Trophoblast cell (in vitro differentiated cells and primary cell): ENCODE measurements around the gene NLRP1.

Experiments used
- DNase-seq, 2 donors: peaks; one replicate each; pipeline ENCODE4 v3.0.0-alpha.2; 2016
- H2AFZ ChIP-seq: 2 replicates; pipeline ENCODE4 v1.6.1; 2013; ENCODE audit warnings: low read length, moderate library complexity, mild to moderate bottlenecking; ENCODE audit not compliant: insufficient read depth, poor library complexity
- H2AK5ac ChIP-seq: 2 replicates; pipeline ENCODE4 v1.6.1; 2013; ENCODE audit warnings: mild to moderate bottlenecking, low read length
- H2BK120ac ChIP-seq: 2 replicates; pipeline ENCODE4 v1.6.1; 2013; ENCODE audit warnings: low read length, mild to moderate bottlenecking, moderate library complexity; ENCODE audit not compliant: insufficient read depth, poor library complexity
- H2BK12ac ChIP-seq: 2 replicates; pipeline ENCODE4 v1.6.1; 2013; ENCODE audit warnings: mild to moderate bottlenecking, low read length, moderate library complexity
- H2BK5ac ChIP-seq: 2 replicates; pipeline ENCODE4 v1.6.1; 2013; ENCODE audit warnings: low read length, low read depth, moderate library complexity, mild to moderate bottlenecking; ENCODE audit not compliant: poor library complexity
- H3K14ac ChIP-seq: 2 replicates; pipeline ENCODE4 v1.6.1; 2013; ENCODE audit warnings: mild to moderate bottlenecking, low read length
- H3K18ac ChIP-seq: 2 replicates; pipeline ENCODE4 v1.6.1; 2013; ENCODE audit warnings: mild to moderate bottlenecking, low read length
- H3K23ac ChIP-seq: 2 replicates; pipeline ENCODE4 v1.6.1; 2013; ENCODE audit warnings: low read length
- H3K27ac ChIP-seq: 2 replicates; pipeline ENCODE4 v1.5.1; 2013; ENCODE audit warnings: low read depth, mild to moderate bottlenecking, inconsistent platforms, low read length, moderate library complexity
- H3K27me3 ChIP-seq: 2 replicates; pipeline ENCODE4 v1.6.1; 2013; ENCODE audit warnings: inconsistent platforms, mild to moderate bottlenecking, low read length, moderate library complexity; ENCODE audit not compliant: insufficient read depth
- H3K36me3 ChIP-seq, 2 experiments: 1 replicate in 1 of 2; 2 replicates in 1 of 2; pipeline ENCODE4 v1.6.1; 2013; ENCODE audit warnings: low read length in 2 of 2, mild to moderate bottlenecking in 2 of 2, moderate library complexity in 1 of 2; ENCODE audit not compliant: insufficient read depth in 2 of 2, control insufficient read depth in 1 of 2
- H3K4ac ChIP-seq: 2 replicates; pipeline ENCODE4 v1.6.1; 2013; ENCODE audit warnings: low read depth, mild to moderate bottlenecking, low read length, moderate library complexity
- H3K4me1 ChIP-seq, 2 experiments: 1 replicate in 1 of 2; 2 replicates in 1 of 2; pipeline ENCODE4 v1.6.1; 2013; ENCODE audit warnings: low read length in 2 of 2, mild to moderate bottlenecking in 2 of 2, moderate library complexity in 1 of 2; ENCODE audit not compliant: insufficient read depth in 2 of 2, control insufficient read depth in 1 of 2
- H3K4me2 ChIP-seq: 2 replicates; pipeline ENCODE4 v1.6.1; 2013; ENCODE audit warnings: inconsistent platforms, mild to moderate bottlenecking, low read length, moderate library complexity
- H3K4me3 ChIP-seq: 2 replicates; pipeline ENCODE4 v1.5.1; 2013; ENCODE audit warnings: mild to moderate bottlenecking, low read depth, low read length, inconsistent platforms
- H3K79me1 ChIP-seq: one replicate; pipeline ENCODE4 v1.6.1; 2013; ENCODE audit warnings: low read length
- H3K79me2 ChIP-seq: 2 replicates; pipeline ENCODE4 v1.6.1; 2013; ENCODE audit warnings: low read length, mild to moderate bottlenecking; ENCODE audit not compliant: control insufficient read depth, insufficient read depth, poor library complexity
- H3K9ac ChIP-seq: 2 replicates; pipeline ENCODE4 v1.6.1; 2013; ENCODE audit warnings: mild to moderate bottlenecking, low read length
- H3K9me3 ChIP-seq: 2 replicates; pipeline ENCODE4 v1.6.1; 2013; ENCODE audit warnings: low read depth, mild to moderate bottlenecking, control low read depth, inconsistent platforms, low read length; ENCODE audit not compliant: insufficient read depth
- H4K12ac ChIP-seq: 2 replicates; pipeline ENCODE4 v1.6.1; 2013; ENCODE audit warnings: low read depth, mild to moderate bottlenecking, low read length, moderate library complexity
- H4K8ac ChIP-seq: 2 replicates; pipeline ENCODE4 v1.6.1; 2013; ENCODE audit warnings: low read depth, mild to moderate bottlenecking, low read length, moderate library complexity
- H4K91ac ChIP-seq: one replicate; pipeline ENCODE4 v1.6.1; 2013; ENCODE audit warnings: low read depth, mild to moderate bottlenecking, low read length, moderate library complexity
- WGBS: extraction: QIAGEN DNeasy Blood & Tissue Kit; methylation state at CpG from one replicate; pipeline ENCODE4 v1.1.7; 2013; ENCODE audit warnings: missing lambda C conversion rate; ENCODE audit not compliant: insufficient read length, insufficient coverage; ENCODE audit errors: extremely low coverage; 5-methylcytosine and 5-hydroxymethylcytosine counted together

The NLRP1 gene

DNA sequence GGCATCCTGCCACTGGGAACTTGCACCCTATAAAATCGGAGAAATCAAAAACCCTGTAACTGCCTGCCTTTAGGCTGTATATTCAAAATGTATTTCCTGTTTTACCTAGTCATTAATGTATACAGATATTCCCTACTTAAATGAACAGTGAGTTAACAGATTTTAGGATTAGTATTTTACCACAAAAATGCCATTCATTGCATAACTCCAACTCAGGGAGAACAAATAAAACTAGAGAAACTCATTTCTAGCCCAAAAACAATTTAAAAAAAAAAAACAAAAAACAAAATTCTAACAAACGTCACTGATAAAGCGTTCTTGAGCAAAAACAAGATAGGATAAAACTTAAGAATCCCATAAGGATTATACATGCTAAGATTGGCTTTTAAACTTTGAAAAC, 111.8 kb downstream of the NLRP1 start:
- Histone ChIP-seq H2BK120ac (no peak overlapping the region), H3K18ac (no peak overlapping the region), H3K9ac (no peak overlapping the region), H2AFZ (no peak overlapping the region), H3K4me2 (no peak overlapping the region), H3K79me1 (peaks cover 3% of the 10 kb centered on the region), H3K27me3 (no peaks in the 10 kb centered on the region), H2BK12ac (no peak overlapping the region), H3K36me3 (peaks cover 12 to 17% of the 10 kb centered on the region in 2 experiments), H3K79me2 (peaks cover 7% of the 10 kb centered on the region), H2BK5ac (no peak overlapping the region), H3K14ac (no peak overlapping the region), H4K8ac (no peak overlapping the region), H3K27ac (no peak overlapping the region), H2AK5ac (no peak overlapping the region), H3K23ac (no peak overlapping the region), H3K4me3 (no peak overlapping the region), H3K4ac (no peak overlapping the region), H3K4me1 (peaks cover 0 to under 1% of the 10 kb centered on the region in 2 experiments), H4K91ac (no peak overlapping the region), H3K9me3 (no peaks in the 10 kb centered on the region), H4K12ac (no peak overlapping the region)
- WGBS, result 100% methylated on average over 1 of the region's 3 CpGs
- DNase-seq, result no peak

- Histone ChIP-seq H3K27ac (no peak overlapping the region), H3K79me2 (peaks cover 10% of the 10 kb centered on the region), H3K4me2 (peak overlapping the region; percentile 79), H3K4me1 (peaks cover 4% of the 10 kb centered on the region in 2 experiments), H3K9me3 (no peaks in the 10 kb centered on the region), H4K8ac (peak overlapping the region; percentile 56), H3K4ac (no peak overlapping the region), H2AK5ac (no peak overlapping the region), H3K18ac (peak overlapping the region; percentile 12), H2BK120ac (no peak overlapping the region), H3K27me3 (no peaks in the 10 kb centered on the region), H3K79me1 (peaks cover 3% of the 10 kb centered on the region), H4K91ac (peak overlapping the region; percentile 16), H2BK5ac (no peak overlapping the region), H2AFZ (peak overlapping the region; percentile 57), H3K36me3 (peaks cover 3 to 4% of the 10 kb centered on the region in 2 experiments), H4K12ac (peak overlapping the region; percentile 34), H3K4me3 (peak overlapping the region; percentile 84), H2BK12ac (no peak overlapping the region), H3K14ac (peak overlapping the region; percentile 8), H3K9ac (peak overlapping the region; percentile 78), H3K23ac (no peak overlapping the region)
- no peak for DNase-seq
- WGBS, result no CpG with 5 or more reads among the region's 17 CpGs
These were observed 116.2 kb downstream of the NLRP1 start for GRCh38 chr17:5468075-5468473.

DNA sequence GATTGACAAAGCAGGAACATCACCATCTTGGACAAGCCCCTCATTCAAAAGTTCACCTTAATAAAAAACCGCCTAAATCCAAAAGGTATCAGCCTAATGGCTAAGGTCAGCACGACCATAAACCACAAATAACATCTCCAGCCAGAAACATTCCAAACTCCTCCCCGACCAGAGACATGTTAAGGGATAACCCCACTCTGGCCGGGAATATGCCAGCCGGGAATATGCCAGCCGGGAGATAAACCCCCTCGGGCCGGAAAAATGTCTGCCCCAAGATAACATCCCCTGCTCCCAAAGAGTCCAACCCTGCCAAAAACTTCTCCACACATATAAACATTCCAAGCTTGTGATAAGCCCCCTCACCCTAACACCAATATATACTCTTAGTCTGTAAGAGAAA, 116.9 kb downstream of the NLRP1 start:
- H3K4me1 ChIP-seq, result peaks cover 4% of the 10 kb centered on the region in 2 experiments
- H2BK5ac ChIP-seq, result no peak overlapping the region
- no CpG with 5 or more reads among the region's 8 CpGs for WGBS

DNA sequence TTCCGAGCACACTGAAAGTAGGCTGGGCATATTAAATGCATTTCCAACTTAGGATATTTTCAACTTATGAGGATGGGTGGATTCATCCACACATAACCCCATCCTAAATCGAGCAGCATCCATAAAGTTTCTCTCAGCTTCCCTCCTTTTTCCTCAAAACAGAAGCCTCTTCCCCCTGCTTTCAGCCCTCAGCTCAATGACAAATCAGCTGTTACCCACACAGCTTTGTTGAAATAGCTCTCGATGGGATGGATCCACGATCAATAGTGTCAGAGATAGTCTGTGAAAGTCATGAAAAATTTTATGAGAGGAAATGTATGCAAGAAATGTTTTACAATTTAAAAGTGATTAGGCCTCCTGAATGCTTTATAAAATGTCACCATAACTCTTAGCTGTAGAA, 118.0 kb downstream of the NLRP1 start:
- H2BK12ac ChIP-seq, result no peak overlapping the region
- no peak overlapping the region for H3K9ac ChIP-seq

More for the DNA sequence above, 116.9 kb downstream of the NLRP1 start:
- H3K18ac ChIP-seq, result no peak overlapping the region
- no peak overlapping the region for H4K8ac ChIP-seq
- H2AFZ ChIP-seq, result no peak overlapping the region
- no peak overlapping the region for H3K27ac ChIP-seq
- DNase-seq, result no peak
- H3K79me2 ChIP-seq, result peaks cover 10% of the 10 kb centered on the region
- peak overlapping the region; percentile 79 for H3K4me2 ChIP-seq
- no peak overlapping the region for H3K14ac ChIP-seq
- no peak overlapping the region for H2AK5ac ChIP-seq
- H3K36me3 ChIP-seq, result peaks cover 3 to 4% of the 10 kb centered on the region in 2 experiments
- H3K9ac ChIP-seq, result no peak overlapping the region
- H2BK120ac ChIP-seq, result no peak overlapping the region
- no peaks in the 10 kb centered on the region for H3K27me3 ChIP-seq
- no peak overlapping the region for H4K91ac ChIP-seq
- no peak overlapping the region for H2BK12ac ChIP-seq
- H4K12ac ChIP-seq, result no peak overlapping the region
- H3K4ac ChIP-seq, result peak overlapping the region; percentile 40
- H3K23ac ChIP-seq, result no peak overlapping the region
- no peak overlapping the region for H3K4me3 ChIP-seq
- no peaks in the 10 kb centered on the region for H3K9me3 ChIP-seq
- peaks cover 3% of the 10 kb centered on the region for H3K79me1 ChIP-seq

More for the DNA sequence above, 118.0 kb downstream of the NLRP1 start:
- H2AK5ac ChIP-seq, result no peak overlapping the region
- no peaks in the 10 kb centered on the region for H3K9me3 ChIP-seq
- no peak overlapping the region for H3K4me3 ChIP-seq
- H3K36me3 ChIP-seq, result peaks cover 4 to 5% of the 10 kb centered on the region in 2 experiments
- H3K14ac ChIP-seq, result no peak overlapping the region
- no CpG with 5 or more reads among the region's 4 CpGs for WGBS
- no peak overlapping the region for H2BK5ac ChIP-seq
- H3K4ac ChIP-seq, result peak overlapping the region; percentile 39
- no peak overlapping the region for H3K23ac ChIP-seq
- no peak overlapping the region for H4K8ac ChIP-seq
- peaks cover 3% of the 10 kb centered on the region for H3K79me1 ChIP-seq
- H3K4me2 ChIP-seq, result no peak overlapping the region
- H2AFZ ChIP-seq, result no peak overlapping the region
- DNase-seq, result no peak
- no peak overlapping the region for H2BK120ac ChIP-seq
- H3K27ac ChIP-seq, result no peak overlapping the region
- H3K4me1 ChIP-seq, result peaks cover 4% of the 10 kb centered on the region in 2 experiments
- H4K91ac ChIP-seq, result no peak overlapping the region
- no peak overlapping the region for H4K12ac ChIP-seq
- peaks cover 10% of the 10 kb centered on the region for H3K79me2 ChIP-seq
- no peak overlapping the region for H3K18ac ChIP-seq
- no peaks in the 10 kb centered on the region for H3K27me3 ChIP-seq
